ENCODE data around the gene ADAMTS6. TPM values are rescaled to one million over a fixed set of nuclear protein-coding genes. Genes with fewer than 3 reads are reported as not detected.
"Not testable (repeated sequence)": the region's sequence is repeated elsewhere in the genome, so short reads cannot be mapped to it uniquely, and the experiment has no call there.

Gene ADAMTS6
- total and polyA plus RNA-seq, 2 of the 13 experiments (the other 11 are each of a cell fraction or from before 2014, with no cell fraction given), result 3.1 to 8.2 TPM

DNA sequence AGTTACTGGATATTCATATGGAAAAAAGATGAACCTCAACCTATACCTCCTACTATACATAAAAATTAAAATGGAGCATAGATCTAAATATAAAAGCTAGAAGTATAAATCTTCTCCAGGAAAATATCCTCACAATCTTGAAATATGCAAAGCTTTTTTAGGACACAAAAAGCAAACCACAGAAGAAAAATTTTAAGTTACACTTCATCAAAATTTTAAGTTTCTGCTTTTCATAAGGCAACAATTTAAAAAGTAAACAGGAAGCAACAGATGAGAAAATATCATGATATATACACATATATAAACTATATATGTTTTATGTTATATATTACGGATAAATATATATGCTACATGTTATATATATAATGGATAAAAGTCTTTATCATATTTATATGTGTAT lies 157.5 kb downstream of the ADAMTS6 start:
- Histone ChIP-seq H3K9me3 (ENCODE audit: low read length) (no peaks in the 10 kb centered on the region), H3K4me2 (ENCODE audit: low read depth, low read length) (no peak overlapping the region), H4K20me1 (ENCODE audit: insufficient read depth, low read length) (no peaks in the 10 kb centered on the region), H3K4me3 (replicated peaks in 1 of 3; ENCODE audit: insufficient read depth in 1 of 3, low read depth in 2 of 3, low read length in 3 of 3) (no peak overlapping the region), H3K9ac (ENCODE audit: insufficient read depth, low read depth, low read length) (no peak overlapping the region), H3K27me3 (ENCODE audit: control insufficient read depth in 1 of 2, insufficient read depth in 2 of 2, low read length in 2 of 2) (no peaks in the 10 kb centered on the region), H3K4me1 (ENCODE audit: insufficient read depth, low read length) (peaks cover 25% of the 10 kb centered on the region), H3K36me3 (replicated peaks in 1 of 2; ENCODE audit: control insufficient read depth in 1 of 2, insufficient read depth in 2 of 2, low read length in 2 of 2) (no peaks in the 10 kb centered on the region), H3K27ac (ENCODE audit: extremely low read length, insufficient read depth, low read length) (no peak overlapping the region), H3K79me2 (ENCODE audit: insufficient read depth, low read length) (no peaks in the 10 kb centered on the region), H2AFZ (ENCODE audit: low read length) (no peak overlapping the region)
- FAIRE-seq (no peak), DNase-seq (ENCODE audit: low spot score) (no peak), ATAC-seq (no peak)
- TF ChIP-seq ZNF383 (CRISPR knock-in tag; IDR thresholded peaks at IDR 0.05; ENCODE audit: borderline replicate concordance), result no peak
- no peak for TF ChIP-seq ZFP41 (CRISPR knock-in tag; IDR thresholded peaks at IDR 0.05; ENCODE audit: borderline replicate concordance)
- no peak for TF ChIP-seq GLI4 (CRISPR knock-in tag; IDR thresholded peaks at IDR 0.05; ENCODE audit: borderline replicate concordance)
- no peak for TF ChIP-seq BCLAF1 (IDR thresholded peaks at IDR 0.05)
- no peak for TF ChIP-seq ZNF484 (CRISPR knock-in tag; IDR thresholded peaks at IDR 0.05; ENCODE audit: borderline replicate concordance, low read depth)
- no peak for TF ChIP-seq LCORL (IDR thresholded peaks at IDR 0.05)
- TF ChIP-seq LCORL (CRISPR knock-in tag; IDR thresholded peaks at IDR 0.05), result no peak
- TF ChIP-seq FIP1L1 (IDR thresholded peaks at IDR 0.05; ENCODE audit: borderline replicate concordance, insufficient read depth, low read depth, low read length), result no peak
- TF ChIP-seq TEAD3 (CRISPR knock-in tag; optimal IDR thresholded peaks at IDR 0.05; ENCODE audit: borderline replicate concordance), result no peak
- TF ChIP-seq ELF3 (CRISPR knock-in tag; IDR thresholded peaks at IDR 0.05), result no peak
- no peak for TF ChIP-seq SMAD9 (CRISPR knock-in tag; IDR thresholded peaks at IDR 0.05)
- no peak for TF ChIP-seq HOXA5 (CRISPR knock-in tag; IDR thresholded peaks at IDR 0.05)
- no peak for TF ChIP-seq GLMP (CRISPR knock-in tag; IDR thresholded peaks at IDR 0.05; ENCODE audit: borderline replicate concordance)
- no peak for TF ChIP-seq SMYD3 (CRISPR knock-in tag; IDR thresholded peaks at IDR 0.05)
- no peak for TF ChIP-seq EEA1 (CRISPR knock-in tag; IDR thresholded peaks at IDR 0.05; ENCODE audit: borderline replicate concordance)
- TF ChIP-seq TCF12 (IDR thresholded peaks at IDR 0.05), result no peak
- TF ChIP-seq TCF12 (CRISPR knock-in tag; IDR thresholded peaks at IDR 0.05), result no peak
- no peak for TF ChIP-seq HNRNPUL1 (IDR thresholded peaks at IDR 0.05; ENCODE audit: low read depth, low read length)
- POLR2A ChIA-PET, result no interaction called here
- no TSS peak for BruUV-seq (replicated peaks)
- intact Hi-C loops (cut with micrococcal nuclease; ENCODE audit: unreplicated experiment) (no loop called here), in situ Hi-C loops (cut with HindIII; ENCODE audit: extremely low pct_ligation_motif_present, low pct_unique_long_range_greater_than_20kb) (no loop called here)
- 98% methylated on average over 1 of the region's 1 CpG for WGBS (ENCODE audit: low lambda C conversion rate)
- CTCF ChIA-PET (ENCODE audit: low intra/inter-chr PET ratio, low total read pairs), result no interaction called here

GRCh38 chr5:65320704-65321103 lies 161.0 kb downstream of the ADAMTS6 start:
- intact Hi-C loops (cut with micrococcal nuclease; ENCODE audit: unreplicated experiment); POLR2A ChIA-PET; DNase-seq (ENCODE audit: low spot score); FAIRE-seq; H2AFZ ChIP-seq (ENCODE audit: low read length); H3K36me3 ChIP-seq (replicated peaks in 1 of 2; ENCODE audit: control insufficient read depth in 1 of 2, insufficient read depth in 2 of 2, low read length in 2 of 2); H3K9me3 ChIP-seq (ENCODE audit: low read length); H3K9ac ChIP-seq (ENCODE audit: insufficient read depth, low read depth, low read length); H3K4me3 ChIP-seq (replicated peaks in 1 of 3; ENCODE audit: insufficient read depth in 1 of 3, low read depth in 2 of 3, low read length in 3 of 3); H3K4me2 ChIP-seq (ENCODE audit: low read depth, low read length); H3K27me3 ChIP-seq (ENCODE audit: control insufficient read depth in 1 of 2, insufficient read depth in 2 of 2, low read length in 2 of 2); H4K20me1 ChIP-seq (ENCODE audit: insufficient read depth, low read length); H3K4me1 ChIP-seq (ENCODE audit: insufficient read depth, low read length); BruUV-seq (replicated peaks); ATAC-seq; CTCF ChIA-PET (ENCODE audit: low intra/inter-chr PET ratio, low total read pairs); H3K27ac ChIP-seq (ENCODE audit: extremely low read length, insufficient read depth, low read length); H3K79me2 ChIP-seq (ENCODE audit: insufficient read depth, low read length); in situ Hi-C loops (cut with HindIII; ENCODE audit: extremely low pct_ligation_motif_present, low pct_unique_long_range_greater_than_20kb): not testable (repeated sequence)
- WGBS (ENCODE audit: low lambda C conversion rate), result 5% methylated on average over 1 of the region's 1 CpG
